ENCODE results near the gene SS18.

SS18 gene

DNA sequence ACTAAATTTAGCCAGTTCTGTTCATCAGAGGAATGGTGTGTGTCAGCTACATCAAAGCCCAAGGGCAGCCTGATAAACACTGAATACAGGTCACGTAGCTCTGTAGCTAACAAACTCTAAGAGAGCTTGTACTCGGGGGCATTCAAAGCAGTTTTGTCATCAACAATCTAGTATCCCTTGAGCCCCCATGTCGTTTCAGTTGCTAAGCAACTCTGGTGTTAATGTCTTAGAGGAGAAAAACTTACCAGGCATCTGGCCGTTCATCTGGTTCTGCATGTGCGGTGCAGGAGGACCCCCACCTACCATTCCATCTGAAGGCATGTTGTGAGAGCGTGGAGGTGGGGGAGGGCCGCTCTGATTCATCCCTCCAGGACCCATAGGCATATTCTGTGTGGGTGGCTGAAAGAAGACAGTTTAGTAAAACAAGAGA lies 33.1 kb downstream of the SS18 start:
- CTCF ChIA-PET = no interaction called here
- POLR2A ChIA-PET = no interaction called here

DNA sequence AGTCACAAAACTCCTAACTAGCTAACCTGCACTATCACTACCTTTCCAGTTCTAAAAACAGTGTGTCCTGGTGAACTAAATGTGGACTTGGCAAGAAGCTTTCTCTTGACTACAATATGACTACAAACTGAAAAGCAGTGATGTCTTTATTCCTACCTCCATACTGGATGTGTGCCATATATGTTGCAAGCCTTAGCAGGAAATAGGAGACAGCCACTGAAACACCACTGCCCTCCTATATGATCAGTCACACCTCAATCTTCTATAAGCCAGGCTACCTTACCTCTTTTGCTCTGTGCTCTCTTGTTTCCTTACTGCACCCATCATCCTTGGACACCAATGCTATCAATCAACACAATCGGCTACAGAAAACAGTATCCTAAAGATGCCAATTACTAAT lies 34.1 kb downstream of the SS18 start:
- no peak overlapping the region for H3K4me3 ChIP-seq (ENCODE audit: low read depth, low read length)
- TF ChIP-seq, protein P1, sequence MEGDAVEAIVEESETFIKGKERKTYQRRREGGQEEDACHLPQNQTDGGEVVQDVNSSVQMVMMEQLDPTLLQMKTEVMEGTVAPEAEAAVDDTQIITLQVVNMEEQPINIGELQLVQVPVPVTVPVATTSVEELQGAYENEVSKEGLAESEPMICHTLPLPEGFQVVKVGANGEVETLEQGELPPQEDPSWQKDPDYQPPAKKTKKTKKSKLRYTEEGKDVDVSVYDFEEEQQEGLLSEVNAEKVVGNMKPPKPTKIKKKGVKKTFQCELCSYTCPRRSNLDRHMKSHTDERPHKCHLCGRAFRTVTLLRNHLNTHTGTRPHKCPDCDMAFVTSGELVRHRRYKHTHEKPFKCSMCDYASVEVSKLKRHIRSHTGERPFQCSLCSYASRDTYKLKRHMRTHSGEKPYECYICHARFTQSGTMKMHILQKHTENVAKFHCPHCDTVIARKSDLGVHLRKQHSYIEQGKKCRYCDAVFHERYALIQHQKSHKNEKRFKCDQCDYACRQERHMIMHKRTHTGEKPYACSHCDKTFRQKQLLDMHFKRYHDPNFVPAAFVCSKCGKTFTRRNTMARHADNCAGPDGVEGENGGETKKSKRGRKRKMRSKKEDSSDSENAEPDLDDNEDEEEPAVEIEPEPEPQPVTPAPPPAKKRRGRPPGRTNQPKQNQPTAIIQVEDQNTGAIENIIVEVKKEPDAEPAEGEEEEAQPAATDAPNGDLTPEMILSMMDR (IDR thresholded peaks at IDR 0.05; ENCODE audit: insufficient read depth, low read length, missing control alignments) = no peak
- ChIA-PET POLR2A (no interaction called here), CTCF (no interaction called here)
- no peak for DNase-seq (ENCODE audit: low read depth, low spot score)

More for the DNA sequence above, 33.1 kb downstream of the SS18 start:
- no peak for DNase-seq (ENCODE audit: low read depth, low spot score)
- TF ChIP-seq, protein P1 (IDR thresholded peaks at IDR 0.05; ENCODE audit: insufficient read depth, low read length, missing control alignments) = no peak
- H3K4me3 ChIP-seq (ENCODE audit: low read depth, low read length) = no peak overlapping the region

GRCh38 chr18:26052505-26052904 lies 37.9 kb downstream of the SS18 start:
- TF ChIP-seq, protein P1 (IDR thresholded peaks at IDR 0.05; ENCODE audit: insufficient read depth, low read length, missing control alignments) = no peak
- no peak for DNase-seq (ENCODE audit: low read depth, low spot score)
- POLR2A ChIA-PET = no interaction called here
- H3K4me3 ChIP-seq (ENCODE audit: low read depth, low read length) = no peak overlapping the region
- CTCF ChIA-PET = interaction anchor here (1.6 kb wide), 1 partner anchor 9 kb away, joined by 6 read pairs; no protein-coding TSS in a partner anchor

DNA sequence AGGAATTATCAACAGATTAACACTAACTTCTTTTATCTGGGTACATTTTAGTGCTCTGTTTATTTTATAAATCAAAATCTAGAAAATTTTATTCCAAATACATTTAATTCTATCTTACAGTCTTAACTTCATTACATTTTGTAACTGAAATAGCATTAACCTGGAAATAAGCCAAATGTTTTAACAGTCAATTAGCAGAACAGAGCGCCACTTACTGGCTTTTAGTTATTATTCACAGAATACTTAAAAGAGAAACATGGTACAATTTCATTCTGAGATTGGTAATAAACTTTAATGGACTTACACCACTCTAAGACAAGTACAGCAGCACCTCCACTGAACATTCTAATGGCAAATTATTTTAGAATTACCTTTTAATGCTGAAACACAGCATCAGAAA lies 38.6 kb downstream of the SS18 start:
- H3K4me3 ChIP-seq (ENCODE audit: low read depth, low read length) = no peak overlapping the region
- TF ChIP-seq, protein P1 (IDR thresholded peaks at IDR 0.05; ENCODE audit: insufficient read depth, low read length, missing control alignments) = no peak
- CTCF ChIA-PET = interaction anchor here (1.6 kb wide), 1 partner anchor 9 kb away, joined by 6 read pairs; no protein-coding TSS in a partner anchor
- no peak for DNase-seq (ENCODE audit: low read depth, low spot score)
- POLR2A ChIA-PET = no interaction called here

GRCh38 chr18:26046419-26047077 lies 43.9 kb downstream of the SS18 start:
- ChIA-PET POLR2A (no interaction called here), CTCF (no interaction called here)
- H3K4me3 ChIP-seq (ENCODE audit: low read depth, low read length) = no peak overlapping the region
- TF ChIP-seq, protein P1 (IDR thresholded peaks at IDR 0.05; ENCODE audit: insufficient read depth, low read length, missing control alignments) = no peak
- no peak for DNase-seq (ENCODE audit: low read depth, low spot score)

GRCh38 chr18:26044807-26045206 lies 45.6 kb downstream of the SS18 start:
- no peak overlapping the region for H3K4me3 ChIP-seq (ENCODE audit: low read depth, low read length)
- CTCF ChIA-PET = no interaction called here
- POLR2A ChIA-PET = no interaction called here
- DNase-seq (ENCODE audit: low read depth, low spot score) = no peak
- TF ChIP-seq, protein P1 (IDR thresholded peaks at IDR 0.05; ENCODE audit: insufficient read depth, low read length, missing control alignments) = no peak
